Measurements from ENCODE around the gene ADCY2.
A peak's percentile ranks its signal among the peaks of the same experiment; 100 is the strongest.

Gene ADCY2

DNA sequence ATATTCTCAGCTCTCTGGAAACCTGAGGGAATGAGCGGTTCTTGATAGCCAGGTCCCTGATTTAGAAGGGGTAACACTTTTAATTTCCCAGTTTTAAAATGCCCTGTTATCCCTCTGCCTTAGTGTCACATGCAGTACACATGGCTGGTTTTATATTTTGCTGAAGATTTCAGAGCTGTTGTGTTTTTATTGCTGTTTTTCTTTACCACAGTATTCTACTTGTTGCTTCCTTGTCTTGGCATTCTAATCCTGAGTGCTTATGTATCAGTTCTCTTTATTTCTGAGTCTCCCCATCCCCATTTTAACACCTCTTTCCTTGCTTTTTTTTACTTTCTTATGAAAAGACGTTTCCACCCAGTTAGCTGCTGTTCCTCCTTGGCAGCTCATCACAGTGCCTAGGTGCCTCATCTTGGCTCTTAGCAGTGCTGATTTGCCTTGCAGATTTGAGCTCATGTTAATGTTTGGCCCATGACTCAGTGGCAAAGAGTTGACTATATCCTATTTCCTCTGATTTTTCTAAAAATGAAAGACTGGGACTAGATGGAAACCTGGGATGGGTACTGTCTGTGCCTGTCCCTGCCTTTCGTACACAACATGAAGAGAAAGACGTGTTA is 476.7 kb downstream of the ADCY2 start:
- no peak for DNase-seq (ENCODE audit: low read depth)

DNA sequence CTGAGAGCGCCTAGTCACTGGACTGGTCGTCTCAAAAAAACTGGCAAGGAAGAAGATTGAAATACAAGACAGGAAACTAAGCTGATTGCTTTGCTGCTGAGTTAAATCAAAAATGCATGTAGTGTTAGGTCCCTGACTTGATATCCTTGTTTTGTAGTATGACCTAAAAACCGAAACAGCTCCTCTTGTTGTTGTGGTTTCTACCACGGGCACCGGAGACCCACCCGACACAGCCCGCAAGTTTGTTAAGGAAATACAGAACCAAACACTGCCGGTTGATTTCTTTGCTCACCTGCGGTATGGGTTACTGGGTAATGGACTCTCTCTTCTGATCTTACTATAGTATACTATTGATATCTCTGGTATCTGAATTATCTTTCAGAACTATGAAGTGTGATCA is 477.3 kb downstream of the ADCY2 start:
- DNase-seq (ENCODE audit: low read depth): no peak

DNA sequence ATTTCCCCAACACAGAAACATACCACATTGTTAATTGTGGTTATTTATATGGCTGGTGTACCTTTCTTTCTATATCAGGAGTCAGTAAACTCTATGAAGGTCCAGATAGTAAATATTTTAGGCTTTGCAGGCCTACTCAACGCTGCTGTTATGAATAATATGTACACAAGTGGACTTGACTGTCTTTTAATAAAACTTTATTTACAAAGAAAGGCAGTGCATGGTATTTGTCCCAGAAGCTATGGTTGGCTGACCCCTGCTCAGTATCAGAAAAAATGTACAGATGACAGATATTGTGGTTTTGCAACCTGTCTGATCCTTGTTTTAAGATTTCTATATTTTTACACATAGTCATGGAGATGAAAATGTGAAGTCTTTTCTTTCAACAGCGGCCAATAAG is 478.7 kb downstream of the ADCY2 start:
- no peak for DNase-seq (ENCODE audit: low read depth)

DNA sequence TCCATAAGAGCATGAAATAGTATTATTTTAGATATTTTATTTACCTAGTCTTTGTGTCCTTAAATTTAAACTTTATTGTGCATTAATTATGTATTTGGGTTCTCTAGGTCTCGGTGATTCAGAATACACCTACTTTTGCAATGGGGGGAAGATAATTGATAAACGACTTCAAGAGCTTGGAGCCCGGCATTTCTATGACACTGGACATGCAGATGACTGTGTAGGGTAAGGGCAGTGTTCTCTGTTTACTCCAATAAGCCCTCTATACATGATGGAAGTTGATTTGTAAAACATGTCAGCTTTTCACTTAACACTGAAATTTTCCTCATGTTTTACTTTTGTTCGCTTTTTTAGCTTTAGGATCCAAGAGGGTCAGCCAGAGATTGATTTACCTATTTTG is 479.2 kb downstream of the ADCY2 start:
- DNase-seq (ENCODE audit: low read depth): no peak

DNA sequence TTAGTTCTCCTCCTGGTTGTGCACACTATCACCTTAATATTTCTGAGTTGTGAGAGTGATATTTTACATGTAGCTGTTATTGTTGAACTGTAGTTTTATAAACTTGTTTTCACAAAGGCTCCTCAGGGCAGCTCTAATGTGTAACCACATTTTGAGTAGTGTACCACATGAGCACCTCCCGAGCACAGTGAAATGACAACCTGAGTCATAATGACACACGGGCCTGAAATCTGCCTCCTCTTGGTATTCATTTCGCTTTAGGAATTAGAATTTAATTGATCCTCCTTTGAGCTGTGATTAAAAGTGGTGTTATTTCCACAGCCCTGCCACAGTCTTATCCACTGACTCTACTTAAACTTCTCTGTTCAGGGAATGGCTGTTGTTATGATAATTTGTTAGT is 480.9 kb downstream of the ADCY2 start:
- DNase-seq (ENCODE audit: low read depth): peak; percentile 83

DNA sequence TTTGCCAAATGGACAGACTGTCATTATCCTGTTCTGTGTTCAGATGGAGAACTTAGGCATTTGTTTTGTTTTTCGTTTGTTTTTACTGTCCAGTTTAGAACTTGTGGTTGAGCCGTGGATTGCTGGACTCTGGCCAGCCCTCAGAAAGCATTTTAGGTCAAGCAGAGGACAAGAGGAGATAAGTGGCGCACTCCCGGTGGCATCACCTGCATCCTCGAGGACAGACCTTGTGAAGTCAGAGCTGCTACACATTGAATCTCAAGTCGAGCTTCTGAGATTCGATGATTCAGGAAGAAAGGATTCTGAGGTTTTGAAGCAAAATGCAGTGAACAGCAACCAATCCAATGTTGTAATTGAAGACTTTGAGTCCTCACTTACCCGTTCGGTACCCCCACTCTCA is 481.9 kb downstream of the ADCY2 start:
- DNase-seq (ENCODE audit: low read depth): no peak

DNA sequence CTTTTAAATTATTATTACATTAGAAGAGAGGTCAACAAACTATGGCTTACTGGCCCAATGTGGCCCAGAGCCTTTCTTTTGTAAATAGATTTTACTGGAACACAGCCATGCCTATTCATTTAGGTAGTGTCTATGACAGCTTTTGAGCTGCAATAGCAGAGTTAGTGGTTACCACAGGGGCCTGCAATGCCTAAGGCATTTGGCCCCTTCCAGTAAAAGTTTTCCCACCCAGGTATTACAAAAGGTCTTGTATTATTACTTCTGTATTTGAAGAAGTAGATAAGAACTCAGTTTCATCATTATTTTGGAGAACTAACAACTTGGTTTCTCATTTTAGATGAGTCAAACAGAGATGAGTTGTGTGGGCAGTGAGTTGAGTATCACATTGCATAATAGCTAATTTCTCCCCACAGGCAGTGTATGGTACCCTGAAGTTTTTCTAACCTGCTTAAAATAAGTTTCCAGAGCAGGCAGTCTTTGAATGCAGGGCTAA is 482.5 kb downstream of the ADCY2 start:
- DNase-seq (ENCODE audit: low read depth): peak; percentile 39

All from ELR (cell line).